Activated gamma-delta T cell (primary cell): ENCODE data around the gene GLI3.

ENCODE experiments used
- DNase-seq: peaks from one replicate; lab custom pipeline; 2025; lab: John Stamatoyannopoulos, UW

The GLI3 gene

DNA sequence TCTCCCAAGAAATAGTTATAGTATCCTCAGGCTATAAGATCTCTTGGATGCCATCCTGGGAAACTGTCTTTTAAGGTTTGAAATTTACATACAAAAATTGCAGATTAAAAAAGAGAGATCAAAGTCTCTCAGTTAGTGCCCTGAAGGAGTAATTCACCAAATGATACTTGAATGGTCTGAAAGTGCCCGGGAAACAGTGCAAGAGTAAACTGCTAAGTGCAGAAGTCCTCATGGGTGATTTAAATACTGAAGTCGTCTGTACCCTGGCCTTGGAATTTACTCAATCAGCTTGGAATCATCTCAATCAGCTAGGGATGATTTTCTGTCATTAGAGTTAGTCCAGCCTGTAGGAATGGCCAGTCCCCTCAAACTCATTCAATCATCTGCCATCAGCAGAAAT lies 155.3 kb downstream of the GLI3 start:
- no peak for DNase-seq

DNA sequence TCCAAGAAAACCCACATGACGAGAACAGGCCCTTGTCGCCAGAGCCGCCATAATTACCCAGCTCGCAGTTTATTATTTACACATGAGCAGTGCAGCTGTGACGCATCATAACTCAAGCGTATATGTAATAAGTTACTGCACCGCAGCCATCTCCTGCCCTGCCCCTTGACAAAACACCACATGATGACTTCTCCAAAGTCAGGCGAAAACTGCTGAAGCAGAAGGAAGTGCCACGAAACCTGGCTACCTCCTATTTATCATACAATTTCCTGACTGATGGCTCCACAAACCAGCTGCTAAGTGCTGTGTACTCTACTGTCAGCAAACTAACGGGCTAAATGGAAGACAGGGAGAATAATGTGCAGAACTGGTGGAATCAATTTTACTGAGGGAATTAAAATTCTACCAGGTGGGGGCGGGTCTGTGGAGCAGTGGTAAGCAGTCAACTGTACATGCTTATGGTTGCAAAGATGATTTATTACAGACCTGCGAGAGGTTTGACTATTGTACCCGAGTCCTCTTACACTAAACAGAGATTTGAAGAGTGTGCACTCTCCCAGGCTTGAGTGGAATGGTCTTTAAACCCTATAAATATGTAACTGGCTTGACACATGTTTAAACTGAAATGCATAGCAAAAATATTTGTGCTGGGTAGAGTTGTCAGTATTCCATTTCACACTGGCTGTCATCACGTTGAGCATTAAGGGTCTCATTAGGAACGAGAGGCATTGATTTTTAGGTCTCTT lies 156.0 kb downstream of the GLI3 start:
- DNase-seq: no peak

DNA sequence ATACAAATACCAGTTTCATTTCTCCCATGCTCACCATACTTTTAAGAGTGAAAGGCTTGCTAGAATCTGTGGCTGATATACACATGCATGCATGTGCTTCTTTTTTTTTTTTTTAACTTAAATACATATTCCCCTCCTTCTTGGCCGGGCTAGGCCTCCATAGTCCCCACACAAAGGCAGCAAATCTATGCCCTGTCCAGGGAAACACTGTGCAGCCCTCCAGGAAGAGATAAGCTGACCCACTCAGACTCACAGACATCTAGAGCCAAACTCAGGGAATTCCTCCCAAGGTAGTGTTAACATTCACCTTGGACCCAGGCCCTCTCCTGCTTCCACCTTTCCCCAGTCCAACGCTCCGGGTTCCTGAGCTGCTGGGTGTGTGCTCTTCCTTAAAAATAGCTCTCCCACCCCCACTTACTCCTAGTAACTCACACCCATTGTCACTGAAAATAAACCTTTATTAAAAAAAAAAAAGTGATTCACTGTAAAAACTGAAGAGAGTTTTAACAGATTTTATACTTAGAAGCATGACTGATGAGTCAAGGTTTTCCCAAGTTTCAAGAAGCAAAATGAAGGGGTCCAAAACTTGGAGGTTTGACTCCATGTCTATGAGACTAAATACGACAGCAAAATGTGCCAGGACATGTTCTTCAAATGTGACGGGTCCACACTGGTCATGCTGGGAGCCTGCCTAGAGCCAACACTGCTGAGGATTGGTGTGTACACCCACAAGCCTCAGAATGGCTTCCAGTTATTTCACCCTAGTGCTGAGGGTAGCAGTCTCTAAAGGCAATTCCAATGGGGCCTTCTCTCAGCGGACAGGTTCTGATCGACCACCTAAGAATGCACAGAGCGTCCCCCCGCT lies 159.5 kb downstream of the GLI3 start:
- no peak for DNase-seq

DNA sequence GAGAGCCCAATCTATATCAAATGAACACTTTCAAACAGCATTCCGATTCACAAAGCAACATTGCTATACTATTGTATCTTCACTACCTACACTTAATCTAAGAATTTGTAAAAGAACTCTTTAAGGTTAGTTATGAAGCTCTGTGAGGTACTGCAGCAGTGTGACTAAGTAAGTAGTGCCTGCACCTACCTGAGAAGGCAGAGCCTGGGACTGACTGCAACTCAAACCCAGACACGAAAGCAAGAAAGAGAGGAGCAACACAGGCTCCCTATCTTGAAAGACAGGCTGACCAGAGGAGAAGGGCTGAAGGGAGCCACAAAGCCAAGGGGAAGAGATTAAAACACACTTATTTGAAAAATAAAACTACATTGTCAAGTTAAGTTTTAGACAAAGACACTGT lies 160.1 kb downstream of the GLI3 start:
- no peak for DNase-seq

DNA sequence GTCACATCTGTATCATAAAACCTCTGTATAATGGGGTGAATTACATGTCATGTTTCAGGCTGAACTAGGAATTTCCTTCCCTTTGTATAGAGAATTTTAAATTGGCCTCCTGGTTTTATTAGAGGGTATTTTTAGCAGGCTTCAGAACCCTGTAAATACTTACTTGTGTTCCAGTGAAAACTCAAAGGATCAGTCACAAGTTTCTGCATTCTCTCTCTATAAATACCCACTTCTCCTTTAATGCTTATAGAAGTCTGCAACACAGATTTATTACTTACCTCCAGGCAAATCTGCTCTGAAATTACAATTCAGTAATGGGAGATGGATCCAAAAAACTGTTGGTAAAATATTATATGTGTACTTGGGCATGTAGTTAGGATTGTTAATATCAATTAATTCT lies 161.6 kb downstream of the GLI3 start:
- DNase-seq: no peak

DNA sequence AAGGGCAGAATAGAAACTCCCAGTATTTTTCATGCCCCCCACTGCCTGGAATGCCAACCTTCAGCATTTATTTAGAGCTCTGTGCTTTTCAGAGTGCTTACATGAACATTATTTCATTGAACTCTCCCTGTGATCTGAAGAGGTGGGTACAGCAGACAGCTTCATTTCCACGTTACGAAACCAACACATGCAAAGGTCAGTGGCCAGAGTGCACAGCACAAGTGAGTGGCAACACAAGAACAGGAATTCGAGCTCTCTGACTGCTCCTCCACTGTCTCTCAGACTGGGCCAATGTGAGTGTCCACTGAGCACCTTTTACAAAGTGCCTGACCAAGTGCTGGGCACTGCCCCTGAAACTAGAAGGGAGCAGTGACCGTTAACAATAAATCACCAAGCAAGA lies 162.9 kb downstream of the GLI3 start:
- DNase-seq: no peak

DNA sequence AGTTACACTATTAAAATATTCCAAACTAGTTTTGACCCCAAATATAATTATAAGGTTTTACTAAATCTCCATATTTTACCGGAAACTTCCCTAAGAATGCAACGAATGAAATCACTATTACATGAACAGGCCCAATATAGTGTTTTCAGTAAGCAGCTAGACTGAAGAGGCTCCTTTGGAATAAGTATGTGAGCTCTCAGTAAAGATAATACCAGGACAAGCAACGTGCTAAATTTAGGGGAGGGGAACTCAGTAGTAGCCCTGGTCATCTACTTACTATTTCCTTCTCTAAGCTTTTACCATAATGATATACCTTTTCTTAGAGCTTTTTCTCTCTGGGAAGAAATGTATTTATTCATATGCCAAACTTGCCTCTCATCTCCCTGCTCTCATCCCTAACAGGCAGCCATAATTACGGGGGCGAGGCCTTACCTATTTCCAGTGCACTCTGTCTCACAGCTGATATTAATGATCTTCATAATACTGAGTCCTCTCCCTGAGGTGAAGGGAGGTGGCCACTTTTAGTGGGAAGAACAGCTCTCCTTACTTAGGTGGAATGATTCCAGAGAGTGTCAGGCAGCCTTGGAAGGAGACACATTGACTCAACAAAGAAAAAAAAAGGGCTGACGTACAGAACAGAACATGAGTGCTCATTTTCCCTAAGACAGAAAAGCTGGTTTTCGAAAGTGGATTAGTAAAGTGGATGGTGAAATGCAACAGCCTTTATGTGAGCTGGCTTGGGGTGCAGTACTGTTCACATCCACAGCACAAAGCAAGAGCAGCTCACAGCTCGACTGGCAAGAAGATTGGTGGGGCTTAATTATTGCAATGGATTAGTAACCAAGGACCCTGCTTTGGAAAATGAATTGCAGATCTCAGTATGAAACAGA lies 165.4 kb downstream of the GLI3 start:
- DNase-seq: no peak

DNA sequence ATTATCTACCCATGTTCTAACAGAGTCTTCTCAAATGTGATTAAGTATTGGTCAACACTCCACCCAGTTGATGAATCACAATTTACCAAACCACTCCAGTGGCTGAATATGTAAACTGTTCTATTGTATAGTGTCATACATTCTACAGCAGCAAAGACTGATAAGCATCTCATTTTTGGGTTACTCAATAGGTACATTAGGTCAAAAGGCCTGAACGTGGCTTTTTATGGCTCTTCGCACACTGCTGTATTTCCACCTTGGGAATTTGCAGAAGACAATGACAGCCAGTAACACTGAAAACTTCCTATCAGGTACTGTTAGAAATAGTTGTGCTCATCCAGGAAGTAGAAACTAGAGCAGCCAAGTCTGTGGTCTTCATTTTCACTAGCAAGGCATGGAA lies 166.9 kb downstream of the GLI3 start:
- no peak for DNase-seq

DNA sequence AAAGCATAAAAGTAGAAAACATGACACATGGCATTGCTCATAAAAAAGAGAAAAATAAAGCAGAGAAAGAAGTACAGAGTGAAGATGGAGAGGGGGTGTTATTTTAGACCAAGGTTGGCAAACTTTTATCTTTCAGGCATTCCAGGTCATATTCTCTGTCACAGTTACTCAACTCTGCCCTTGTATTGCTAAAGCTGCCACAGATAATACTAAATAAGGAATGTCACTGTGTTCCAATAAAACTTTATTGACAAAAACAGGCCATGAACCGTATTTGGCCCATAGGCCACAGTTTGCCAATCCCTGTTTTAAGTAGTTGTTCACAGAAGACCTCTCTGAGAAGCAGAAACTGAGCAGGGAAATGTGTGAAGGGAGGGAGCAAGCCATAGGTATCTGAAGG lies 167.4 kb downstream of the GLI3 start:
- DNase-seq: no peak

DNA sequence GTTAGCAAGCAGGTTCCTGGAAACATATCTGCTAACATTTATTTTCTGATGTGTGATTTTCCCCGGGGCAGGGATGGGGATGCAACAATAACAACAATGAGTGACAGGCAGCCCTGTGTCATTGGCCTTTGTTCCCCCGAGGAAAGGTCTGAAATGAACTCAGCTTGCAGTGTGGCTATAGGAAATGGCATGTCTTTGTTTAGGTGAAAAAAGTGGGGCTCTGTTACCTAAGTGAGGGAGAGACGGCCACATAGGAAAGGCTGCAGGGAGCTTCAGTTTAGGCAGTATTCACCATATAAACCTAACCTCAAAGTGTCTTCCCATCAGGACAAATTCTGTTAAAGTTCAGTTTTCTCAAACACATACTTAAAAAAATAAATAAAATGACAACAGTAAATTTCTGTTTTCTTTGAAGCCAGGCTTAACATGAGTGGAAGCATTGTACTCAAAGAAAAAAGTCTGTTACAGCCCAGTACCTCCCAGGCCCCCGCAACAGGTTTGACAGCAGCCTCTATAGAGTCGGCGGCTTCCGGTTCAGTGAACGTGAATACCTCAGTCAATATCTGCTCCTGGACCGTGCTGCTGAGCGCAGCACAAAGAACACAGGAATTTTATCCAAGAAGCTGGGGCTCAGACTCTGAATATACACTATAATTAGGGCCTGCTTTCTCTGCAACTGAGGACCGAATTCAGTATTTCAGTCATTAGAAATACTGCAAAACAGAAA lies 168.3 kb downstream of the GLI3 start:
- no peak for DNase-seq

DNA sequence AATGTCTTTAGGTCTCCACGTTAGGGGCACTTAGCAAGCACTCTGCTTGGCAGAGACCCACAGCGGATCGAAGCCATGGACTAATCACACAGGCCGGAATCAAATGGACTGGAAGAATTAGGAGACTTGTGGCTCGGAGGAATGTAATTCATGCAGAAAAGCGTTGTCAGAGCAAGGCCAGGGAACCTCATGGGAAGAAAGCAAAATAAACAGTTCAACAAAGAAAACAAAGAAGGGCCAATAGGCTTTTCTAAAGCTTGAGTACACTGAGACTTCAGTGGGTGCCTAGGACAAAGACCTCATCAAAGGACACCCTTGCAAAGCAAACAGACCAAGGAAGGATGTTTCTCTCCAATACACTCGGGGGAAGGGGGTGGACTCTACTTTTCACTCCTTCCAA lies 171.1 kb downstream of the GLI3 start:
- no peak for DNase-seq

DNA sequence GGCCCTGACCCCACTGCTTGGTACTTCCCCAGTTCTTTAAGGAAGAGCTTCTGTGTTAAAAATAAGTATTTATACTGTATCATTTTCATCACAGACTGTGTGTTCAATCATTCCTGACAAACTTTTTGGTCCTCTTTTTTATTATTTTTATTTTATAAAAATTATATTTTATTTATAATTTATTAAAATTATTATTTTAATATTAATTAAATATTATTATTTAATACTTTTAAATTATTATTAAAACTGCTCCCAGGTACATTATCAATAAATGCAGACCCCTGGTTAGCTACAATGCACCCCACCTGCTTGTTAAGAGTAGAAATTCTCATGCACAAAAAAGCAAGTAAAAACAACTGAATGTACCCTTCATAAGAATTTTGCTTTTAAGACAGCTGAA lies 172.0 kb downstream of the GLI3 start:
- DNase-seq: no peak

DNA sequence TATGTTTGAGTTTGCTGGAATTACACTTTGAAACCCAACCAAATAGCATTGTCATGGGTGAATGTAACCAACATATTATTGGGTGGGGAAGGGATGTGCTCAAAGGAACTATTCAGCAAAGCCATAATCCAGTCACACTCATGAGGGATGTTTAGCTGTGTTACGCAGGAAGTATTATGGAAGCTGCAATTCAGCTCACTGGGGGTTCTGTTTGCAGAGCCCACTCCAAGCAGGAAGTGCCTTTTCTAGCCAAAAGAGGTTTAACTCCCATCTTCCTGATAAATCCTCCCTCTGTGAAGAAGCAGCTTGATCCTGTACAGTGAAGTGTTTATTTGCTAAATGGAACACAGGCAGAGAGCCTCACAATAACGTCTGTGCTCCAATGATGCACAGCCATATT lies 172.5 kb downstream of the GLI3 start:
- DNase-seq: no peak

DNA sequence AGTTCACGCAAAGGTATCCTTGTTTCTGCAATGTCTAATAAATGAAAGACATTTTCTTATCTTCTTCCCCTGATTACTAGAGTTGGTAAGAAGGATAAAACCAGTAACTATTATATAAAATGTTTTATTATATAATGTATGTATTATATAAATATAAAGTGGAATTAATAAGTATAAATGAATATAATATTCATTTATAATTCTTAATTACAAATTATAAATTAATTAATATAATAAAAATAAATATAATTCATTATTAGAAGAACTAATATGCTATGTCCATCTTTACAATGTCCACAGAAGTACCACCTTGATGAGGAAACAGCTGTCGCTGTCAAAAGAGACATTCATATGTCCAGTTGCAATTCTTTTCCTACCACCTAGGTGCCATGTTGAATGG lies 177.7 kb downstream of the GLI3 start:
- DNase-seq: no peak

DNA sequence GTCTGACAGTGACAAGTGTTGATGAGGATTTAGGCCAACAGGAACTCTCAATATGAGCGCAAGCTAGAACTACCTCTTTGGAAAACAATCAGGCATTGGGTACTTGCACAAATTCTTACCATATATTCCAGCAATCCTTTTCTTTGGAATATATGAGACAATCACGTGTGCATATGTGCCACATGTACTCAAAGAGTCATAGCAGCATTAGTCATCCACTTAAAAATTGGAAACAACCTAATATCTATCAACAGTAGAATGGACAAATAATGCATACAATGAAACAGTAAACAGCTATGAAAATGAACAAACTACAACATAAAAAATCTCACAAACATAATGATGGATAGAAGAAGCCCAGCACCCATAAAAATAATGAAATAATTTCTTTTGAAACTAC lies 179.7 kb downstream of the GLI3 start:
- DNase-seq: no peak

DNA sequence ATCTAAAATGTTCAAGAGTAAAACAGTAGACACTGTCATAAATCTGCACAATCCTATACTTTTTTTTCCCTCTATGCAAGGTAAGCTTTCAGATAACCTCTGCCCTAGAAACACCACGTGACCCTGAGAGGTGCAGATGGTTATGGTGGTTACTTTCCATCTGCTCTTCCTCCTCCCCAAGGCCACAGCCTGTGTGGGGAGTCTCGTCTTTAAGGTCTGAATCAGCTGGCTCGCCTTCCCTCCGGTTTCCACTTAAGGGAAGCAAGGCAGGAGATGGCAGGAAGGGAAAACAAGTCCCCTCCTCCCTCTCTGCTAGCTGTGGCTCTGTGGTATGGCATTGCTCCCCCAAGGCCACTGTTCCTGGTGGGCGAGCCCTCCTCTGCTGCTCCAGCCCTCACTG lies 181.8 kb downstream of the GLI3 start:
- DNase-seq: no peak

DNA sequence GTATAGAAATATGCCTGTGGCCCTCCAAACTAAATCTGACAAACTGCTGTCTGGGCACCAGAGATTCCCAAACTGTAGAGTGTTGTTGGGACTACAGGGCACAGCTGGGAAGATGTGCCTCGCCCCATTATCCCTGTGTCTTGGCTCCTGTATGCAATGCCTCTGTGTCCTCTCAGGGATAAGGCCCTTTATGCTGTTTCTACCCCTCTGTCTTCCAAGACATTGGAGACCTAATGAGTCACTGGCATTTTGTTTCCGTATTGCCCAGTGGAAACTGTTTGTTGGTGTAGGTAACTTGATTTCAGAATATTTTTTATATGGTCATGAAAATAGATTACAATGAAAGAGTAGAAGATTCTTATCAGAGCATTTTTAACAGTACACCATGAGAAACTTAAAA lies 183.2 kb downstream of the GLI3 start:
- no peak for DNase-seq

DNA sequence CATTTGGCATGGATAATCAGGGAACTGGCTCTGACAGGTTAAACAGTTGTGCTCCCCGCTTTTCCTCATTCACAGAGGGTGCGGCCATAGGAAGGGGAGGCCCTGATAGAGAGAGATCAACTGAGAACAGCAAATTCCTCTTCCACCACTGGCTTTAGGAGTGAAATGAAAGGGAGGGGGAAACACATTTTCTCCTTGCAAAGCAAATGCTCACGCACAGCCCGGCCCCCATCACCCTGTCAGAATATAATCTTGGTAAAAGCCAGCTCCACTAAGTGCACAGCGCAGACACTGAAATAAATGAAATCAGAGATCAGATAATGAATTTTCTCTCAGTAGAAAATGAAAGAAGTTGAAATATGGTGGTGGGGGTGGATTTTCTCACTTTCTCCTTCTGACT lies 187.2 kb downstream of the GLI3 start:
- no peak for DNase-seq

DNA sequence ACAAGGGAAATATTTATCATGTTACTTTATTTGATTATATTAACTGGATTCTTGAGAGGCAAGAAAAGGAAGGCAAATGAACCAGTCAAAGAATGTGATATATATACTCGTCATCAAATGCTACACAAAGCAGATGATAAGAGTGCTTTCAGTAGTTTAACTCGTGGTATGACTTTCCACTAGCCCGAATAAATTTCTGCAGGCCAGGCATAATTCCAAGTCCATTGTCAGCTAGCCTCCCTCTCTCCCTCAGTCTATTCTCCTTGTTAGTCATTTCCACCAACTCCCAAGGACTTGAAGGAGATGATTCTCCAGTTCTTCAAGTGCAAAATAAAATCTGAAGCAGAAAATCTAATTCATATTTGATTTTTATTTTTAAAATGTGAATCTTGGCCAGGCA lies 190.5 kb downstream of the GLI3 start:
- no peak for DNase-seq

DNA sequence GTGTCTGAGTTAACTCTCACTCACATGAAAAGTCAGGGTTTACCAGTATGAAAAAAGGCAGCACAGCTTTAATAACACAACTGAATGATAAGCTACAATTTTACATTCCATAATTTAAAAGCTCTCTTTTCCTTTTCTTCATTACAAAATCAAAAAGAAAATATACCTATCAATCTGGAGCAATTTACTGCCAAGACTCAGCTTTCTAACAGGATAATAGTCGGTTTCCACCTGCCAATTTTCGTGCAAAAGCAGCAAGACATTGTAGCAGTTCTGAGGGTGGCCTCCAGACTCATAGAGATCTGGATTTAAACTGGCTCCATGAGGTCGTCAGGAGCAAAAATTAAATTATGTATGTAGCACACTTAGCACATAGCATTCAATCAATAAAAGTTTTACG lies 191.0 kb downstream of the GLI3 start:
- DNase-seq: no peak

DNA sequence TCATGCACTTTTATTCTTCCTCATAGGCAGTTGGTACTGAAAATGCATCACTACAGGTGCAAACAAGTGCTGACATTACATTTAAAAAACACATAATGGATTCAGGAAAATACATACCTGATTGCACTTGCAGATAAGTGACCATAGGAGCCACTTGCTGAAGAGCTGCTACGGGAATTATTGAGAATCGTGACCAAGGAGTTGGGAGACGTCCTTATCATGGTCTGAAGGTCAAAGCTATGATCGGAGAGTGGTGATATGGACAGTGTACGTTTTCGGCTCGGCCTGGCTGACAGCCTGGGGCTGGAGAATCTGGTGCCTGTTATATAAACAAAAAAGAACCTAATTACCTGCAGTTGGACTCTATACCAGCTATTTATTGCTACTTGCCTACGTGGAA lies 197.1 kb downstream of the GLI3 start:
- no peak for DNase-seq

DNA sequence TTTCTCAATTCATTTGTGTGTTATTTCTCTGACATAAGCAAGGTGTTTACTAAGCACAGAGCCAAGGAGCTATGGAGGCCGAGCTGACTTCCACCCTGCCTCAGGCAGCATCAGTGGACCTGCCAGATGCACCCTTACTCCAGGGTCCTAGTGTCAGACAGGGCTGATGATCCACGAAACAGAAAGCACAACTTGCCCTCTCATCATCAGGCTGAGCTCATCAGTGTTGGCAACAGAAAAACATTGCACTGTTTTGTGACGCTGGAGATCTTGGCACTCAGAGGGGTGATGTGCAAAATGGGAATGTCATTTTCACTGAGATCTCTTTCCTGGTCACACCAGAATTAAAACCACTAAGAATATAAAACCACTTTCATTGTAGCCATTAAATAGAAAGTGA lies 201.8 kb downstream of the GLI3 start:
- no peak for DNase-seq
